A673 (cell line): Measurements from ENCODE around the gene CLEC16A. TPM values are rescaled to one million over a fixed set of nuclear protein-coding genes. Genes with fewer than 3 reads are reported as not detected.

Experiments used
- BruUV-seq: library from RNA; stranded (reverse); fragments of 400-500 nt; replicated peaks from 2 replicates; lab custom pipeline; 2021; lab: Mats Ljungman, UMichigan
- CTCF ChIA-PET: fragments of 300-600 bp; sonication (Branson Sonifier 250); formaldehyde crosslinking; loops from one replicate; lab custom pipeline; 2022; ENCODE audit warnings: antibody characterized with exemption; lab: Charles Lee
- POLR2A ChIA-PET: fragments of 300-600 bp; sonication (Branson Sonifier 250); formaldehyde crosslinking; loops from one replicate; lab custom pipeline; 2022; ENCODE audit warnings: antibody characterized with exemption; ENCODE audit not compliant: low non-redundant PET; lab: Charles Lee
- DNase-seq: peaks from one replicate; pipeline ENCODE4 v3.0.0-alpha.2; 2015; ENCODE audit warnings: low spot score
- H3K27ac ChIP-seq: fragments of 200-600 bp; sonication (generic); 2 replicates; pipeline ENCODE4 v1.5.1; 2016; ENCODE audit warnings: mixed run types, low read depth, mild to moderate bottlenecking, mixed read lengths, antibody characterized with exemption, low read length; ENCODE audit not compliant: poor library complexity, severe bottlenecking
- H3K27me3 ChIP-seq: fragments of 200-600 bp; sonication (generic); replicated peaks from 2 replicates; pipeline ENCODE4 v1.6.1; 2017; ENCODE audit warnings: mixed run types, low read depth, mild to moderate bottlenecking, mixed read lengths, antibody characterized with exemption, low read length; ENCODE audit not compliant: insufficient read depth, poor library complexity
- H3K36me3 ChIP-seq: fragments of 200-600 bp; sonication (generic); 2 replicates; pipeline ENCODE4 v1.6.1; 2016; ENCODE audit warnings: mixed run types, mild to moderate bottlenecking, mixed read lengths, antibody characterized with exemption, low read length; ENCODE audit not compliant: insufficient read depth, poor library complexity, severe bottlenecking
- H3K4me1 ChIP-seq: fragments of 200-600 bp; sonication (generic); 2 replicates; pipeline ENCODE4 v1.6.1; 2017; ENCODE audit warnings: mixed run types, mild to moderate bottlenecking, mixed read lengths, antibody characterized with exemption, low read length; ENCODE audit not compliant: insufficient read depth, poor library complexity, severe bottlenecking
- H3K4me3 ChIP-seq: fragments of 200-600 bp; sonication (generic); 2 replicates; pipeline ENCODE4 v1.5.1; 2016; ENCODE audit warnings: low read depth, mixed run types, mild to moderate bottlenecking, mixed read lengths, low read length; ENCODE audit not compliant: poor library complexity, severe bottlenecking
- H3K9me3 ChIP-seq: fragments of 200-600 bp; sonication (generic); 2 replicates; pipeline ENCODE4 v1.6.1; 2016; ENCODE audit warnings: mixed run types, low read depth, mild to moderate bottlenecking, mixed read lengths, antibody characterized with exemption, low read length; ENCODE audit not compliant: poor library complexity, severe bottlenecking
- CTCF ChIP-seq: fragments of 300-800, 200-600 bp; sonication (generic); conservative IDR thresholded peaks from 2 replicates; pipeline ENCODE4 v1.5.1; 2017; ENCODE audit warnings: low read depth, mild to moderate bottlenecking, antibody characterized with exemption, low read length, moderate library complexity, mixed read lengths
- EZH2 ChIP-seq: fragments of 200-600 bp; sonication (generic); IDR thresholded peaks from 2 replicates; pipeline ENCODE4 v1.6.1; 2017; ENCODE audit warnings: borderline replicate concordance, low read depth, mild to moderate bottlenecking, mixed read lengths, antibody characterized with exemption, low read length; ENCODE audit not compliant: poor library complexity, severe bottlenecking
- intact Hi-C: fragments of 100-400 bp; cut with micrococcal nuclease; formaldehyde crosslinking; loops from one replicate; pipeline ENCODE4 v1.10.0; 2022; ENCODE audit not compliant: unreplicated experiment
- total RNA-seq: library from RNA; stranded (reverse); gene quantifications from 2 replicates; pipeline ENCODE4 v1.2.3, GENCODE V29; 2021

The CLEC16A gene
- total RNA-seq, 1 experiment from 2014 or later: 23.4 TPM

- Histone ChIP-seq H3K4me1 (peaks cover 3% of the 10 kb centered on the region), H3K27ac (no peak overlapping the region), H3K9me3 (no peaks in the 10 kb centered on the region), H3K27me3 (no peaks in the 10 kb centered on the region), H3K36me3 (no peaks in the 10 kb centered on the region), H3K4me3 (no peak overlapping the region)
- CTCF ChIA-PET: no interaction called here
- no peak for TF ChIP-seq CTCF
- TF ChIP-seq EZH2: no peak
- intact Hi-C loops: no loop called here
- no peak for DNase-seq
- POLR2A ChIA-PET: no interaction called here
- no TSS peak for BruUV-seq
These were observed 141.6 kb downstream of the CLEC16A start for GRCh38 chr16:11085916-11086315.

DNA sequence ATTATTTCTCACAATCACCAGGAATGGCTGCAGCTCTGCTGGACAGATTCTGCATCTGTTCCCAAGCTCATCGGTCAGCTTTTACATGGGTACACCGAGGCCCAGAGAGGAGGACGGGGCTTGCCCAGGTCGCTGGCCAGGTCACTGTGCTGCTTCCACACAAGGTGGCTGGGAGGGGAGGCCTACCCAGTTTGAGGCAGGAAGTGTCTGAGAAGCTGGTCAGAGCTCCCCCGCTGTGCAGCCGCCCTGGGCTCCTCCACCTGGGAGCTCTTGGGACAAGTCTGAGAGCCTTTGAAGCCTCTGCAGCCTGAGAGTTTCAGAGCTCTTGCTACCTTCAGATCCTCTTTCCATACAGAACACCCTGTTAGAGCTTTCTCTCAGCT is 143.3 kb downstream of the CLEC16A start:
- TF ChIP-seq EZH2 (no peak), CTCF (no peak)
- CTCF ChIA-PET: no interaction called here
- BruUV-seq: no TSS peak
- Histone ChIP-seq H3K27ac (no peak overlapping the region), H3K4me1 (peaks cover 3% of the 10 kb centered on the region), H3K4me3 (no peak overlapping the region), H3K9me3 (no peaks in the 10 kb centered on the region), H3K27me3 (no peaks in the 10 kb centered on the region), H3K36me3 (no peaks in the 10 kb centered on the region)
- no peak for DNase-seq
- POLR2A ChIA-PET: no interaction called here
- intact Hi-C loops: no loop called here

GRCh38 chr16:11088074-11088730 is 143.8 kb downstream of the CLEC16A start:
- H3K36me3 ChIP-seq: no peaks in the 10 kb centered on the region
- H3K9me3 ChIP-seq: no peaks in the 10 kb centered on the region
- no peaks in the 10 kb centered on the region for H3K27me3 ChIP-seq
- intact Hi-C loops: no loop called here
- CTCF ChIA-PET: no interaction called here
- no peak overlapping the region for H3K4me3 ChIP-seq
- DNase-seq: no peak
- POLR2A ChIA-PET: no interaction called here
- no peak overlapping the region for H3K27ac ChIP-seq
- BruUV-seq: no TSS peak
- TF ChIP-seq EZH2 (no peak), CTCF (no peak)
- H3K4me1 ChIP-seq: peaks cover 3% of the 10 kb centered on the region
